Type B pancreatic cell (in vitro differentiated cells): ENCODE data around the gene FAM209A. TPM values are rescaled to one million over a fixed set of nuclear protein-coding genes. Genes with fewer than 3 reads are reported as not detected.
"Not testable (repeated sequence)": the region's sequence is repeated elsewhere in the genome, so short reads cannot be mapped to it uniquely, and the experiment has no call there.

Source experiments
- DNase-seq: peaks from one replicate; pipeline ENCODE4 v3.0.0; 2021; ENCODE audit warnings: mixed read lengths; ENCODE audit not compliant: unreplicated experiment; ENCODE audit errors: extremely low spot score
- H3K27ac Mint-ChIP-seq: 2 replicates; pipeline ENCODE4 v1.8.0; 2021; ENCODE audit warnings: mild to moderate bottlenecking, mixed read lengths
- H3K27me3 Mint-ChIP-seq: 2 replicates; pipeline ENCODE4 v1.8.0; 2021; ENCODE audit warnings: mixed read lengths
- H3K36me3 Mint-ChIP-seq: 2 replicates; pipeline ENCODE4 v1.8.0; 2021; ENCODE audit warnings: mixed read lengths
- H3K4me1 Mint-ChIP-seq: one replicate; pipeline ENCODE4 v1.8.0; 2021; ENCODE audit warnings: mixed read lengths; ENCODE audit not compliant: unreplicated experiment
- H3K4me3 Mint-ChIP-seq: 2 replicates; pipeline ENCODE4 v1.8.0; 2021; ENCODE audit warnings: mild to moderate bottlenecking, mixed read lengths
- H3K9me3 Mint-ChIP-seq: 2 replicates; pipeline ENCODE4 v1.8.0; 2021; ENCODE audit warnings: mixed read lengths
- CTCF ChIP-seq: fragments of 200-600 bp; sonication (generic); conservative IDR thresholded peaks from 2 replicates; pipeline ENCODE4 v1.5.0; 2021; ENCODE audit warnings: antibody characterized with exemption, mild to moderate bottlenecking
- total RNA-seq: library from RNA; stranded (reverse); gene quantifications from 2 replicates; pipeline ENCODE4 v1.2.1, GENCODE V29; 2021; ENCODE audit warnings: low replicate concordance

The FAM209A gene
- total RNA-seq, 1 donor from 2014 or later: 0.46 TPM

GRCh38 chr20:56520180-56520579 is 4.4 kb upstream of the FAM209A start:
- Mint-ChIP-seq H3K4me3 (no peak overlapping the region), H3K4me1 (peaks cover 5% of the 10 kb centered on the region), H3K27ac (no peak overlapping the region), H3K27me3 (peaks cover 2% of the 10 kb centered on the region), H3K9me3 (peaks cover 12% of the 10 kb centered on the region), H3K36me3 (peaks cover 38% of the 10 kb centered on the region)
- no peak for DNase-seq
- TF ChIP-seq CTCF: no peak

- Mint-ChIP-seq H3K36me3 (peaks cover 38% of the 10 kb centered on the region), H3K9me3 (peaks cover 12% of the 10 kb centered on the region)
- not testable (repeated sequence) for H3K27ac Mint-ChIP-seq, DNase-seq, H3K4me3 Mint-ChIP-seq, H3K4me1 Mint-ChIP-seq, H3K27me3 Mint-ChIP-seq
These were observed 3.7 kb upstream of the FAM209A start for GRCh38 chr20:56520746-56521354.

GRCh38 chr20:56522311-56522710 is 2.2 kb upstream of the FAM209A start:
- Mint-ChIP-seq H3K27ac (no peak overlapping the region), H3K36me3 (peaks cover 34% of the 10 kb centered on the region), H3K27me3 (peaks cover 3% of the 10 kb centered on the region), H3K9me3 (peaks cover 12% of the 10 kb centered on the region), H3K4me3 (no peak overlapping the region), H3K4me1 (no peaks in the 10 kb centered on the region)
- DNase-seq: no peak
- no peak for TF ChIP-seq CTCF

- TF ChIP-seq CTCF: no peak
- Mint-ChIP-seq H3K9me3 (no peaks in the 10 kb centered on the region), H3K4me3 (no peak overlapping the region), H3K27ac (no peak overlapping the region), H3K36me3 (no peaks in the 10 kb centered on the region), H3K27me3 (peaks cover 3% of the 10 kb centered on the region), H3K4me1 (no peaks in the 10 kb centered on the region)
- DNase-seq: no peak
These were observed 3.0 kb downstream of the FAM209A start for GRCh38 chr20:56527521-56527920.

- not testable (repeated sequence) for H3K27me3 Mint-ChIP-seq, H3K4me1 Mint-ChIP-seq, H3K4me3 Mint-ChIP-seq, H3K27ac Mint-ChIP-seq, DNase-seq, H3K36me3 Mint-ChIP-seq, H3K9me3 Mint-ChIP-seq
These were observed 8.4 kb downstream of the FAM209A start, which contains the start of gene FAM209B for GRCh38 chr20:56532946-56533345. FAM209B (plus strand) TSS chr20:56533246; CDS start chr20:56533342, 96 bp downstream.

- DNase-seq: no peak
- Mint-ChIP-seq H3K27me3 (no peaks in the 10 kb centered on the region), H3K36me3 (no peaks in the 10 kb centered on the region), H3K9me3 (no peaks in the 10 kb centered on the region), H3K4me3 (no peak overlapping the region), H3K4me1 (no peaks in the 10 kb centered on the region), H3K27ac (no peak overlapping the region)
- no peak for TF ChIP-seq CTCF
These were observed 13.5 kb downstream of the FAM209A start for GRCh38 chr20:56537997-56538396.

GRCh38 chr20:56540415-56540814 is 15.9 kb downstream of the FAM209A start:
- Mint-ChIP-seq H3K27me3 (no peaks in the 10 kb centered on the region), H3K27ac (no peak overlapping the region), H3K36me3 (no peaks in the 10 kb centered on the region), H3K4me1 (no peaks in the 10 kb centered on the region), H3K9me3 (no peaks in the 10 kb centered on the region), H3K4me3 (no peak overlapping the region)
- no peak for TF ChIP-seq CTCF
- DNase-seq: no peak
